Measurements from ENCODE around the gene PRDM16.

PRDM16 gene

GRCh38 chr1:3356827-3357460 is 287.9 kb downstream of the PRDM16 start:
- no peak overlapping the region for H3K4me2 ChIP-seq (ENCODE audit: low read length)
- H3K9me3 ChIP-seq (ENCODE audit: low read length) = no peaks in the 10 kb centered on the region
- no peaks in the 10 kb centered on the region for H3K9me2 ChIP-seq (ENCODE audit: low read depth, low read length)
- no peaks in the 10 kb centered on the region for H3K4me1 ChIP-seq (ENCODE audit: insufficient read depth, low read length, severe bottlenecking)
- no peak overlapping the region for H3K27ac ChIP-seq (ENCODE audit: low read depth, low read length, poor library complexity, severe bottlenecking)
- H3K36me3 ChIP-seq (ENCODE audit: insufficient read depth, low read length) = no peaks in the 10 kb centered on the region
- no peaks in the 10 kb centered on the region for H3F3A ChIP-seq (ENCODE audit: insufficient read depth, low read length)
- no peak overlapping the region for H3K9ac ChIP-seq (ENCODE audit: low read length)
- no peaks in the 10 kb centered on the region for H3K79me2 ChIP-seq (ENCODE audit: insufficient read depth, low read length)
- no peak overlapping the region for H2AFZ ChIP-seq (ENCODE audit: low read length)
- H3K4me3 ChIP-seq (ENCODE audit: low read depth, low read length, poor library complexity, severe bottlenecking) = no peak overlapping the region
- H4K20me1 ChIP-seq (ENCODE audit: insufficient read depth, low read length) = no peaks in the 10 kb centered on the region
- TF ChIP-seq CTCF (IDR thresholded peaks at IDR 0.05; ENCODE audit: low read length) = no peak
- TF ChIP-seq EZH2 (IDR thresholded peaks at IDR 0.05; ENCODE audit: borderline replicate concordance, low read length) = no peak
- H3K27me3 ChIP-seq (ENCODE audit: insufficient read depth, low read length) = no peaks in the 10 kb centered on the region

- Histone ChIP-seq H3K9me2 (ENCODE audit: low read depth, low read length) (no peaks in the 10 kb centered on the region), H2AFZ (ENCODE audit: low read length) (no peak overlapping the region), H3K27ac (ENCODE audit: low read depth, low read length, poor library complexity, severe bottlenecking) (no peak overlapping the region), H3K79me2 (ENCODE audit: insufficient read depth, low read length) (no peaks in the 10 kb centered on the region), H4K20me1 (ENCODE audit: insufficient read depth, low read length) (no peaks in the 10 kb centered on the region), H3K4me1 (ENCODE audit: insufficient read depth, low read length, severe bottlenecking) (no peaks in the 10 kb centered on the region), H3K9ac (ENCODE audit: low read length) (no peak overlapping the region), H3F3A (ENCODE audit: insufficient read depth, low read length) (no peaks in the 10 kb centered on the region), H3K4me2 (ENCODE audit: low read length) (no peak overlapping the region), H3K27me3 (ENCODE audit: insufficient read depth, low read length) (no peaks in the 10 kb centered on the region; the same call in 1 of the 2 replicates), H3K9me3 (ENCODE audit: low read length) (no peaks in the 10 kb centered on the region), H3K4me3 (ENCODE audit: low read depth, low read length, poor library complexity, severe bottlenecking) (no peak overlapping the region), H3K36me3 (ENCODE audit: insufficient read depth, low read length) (no peaks in the 10 kb centered on the region)
- TF ChIP-seq CTCF (IDR thresholded peaks at IDR 0.05; ENCODE audit: low read length) = no peak
- no peak for TF ChIP-seq EZH2 (IDR thresholded peaks at IDR 0.05; ENCODE audit: borderline replicate concordance, low read length)
Observed at GRCh38 chr1:3357526-3358297, 288.7 kb downstream of the PRDM16 start.

GRCh38 chr1:3359351-3359750 is 290.3 kb downstream of the PRDM16 start:
- Histone ChIP-seq H3K79me2 (ENCODE audit: insufficient read depth, low read length) (no peaks in the 10 kb centered on the region), H3K9ac (ENCODE audit: low read length) (no peak overlapping the region), H4K20me1 (ENCODE audit: insufficient read depth, low read length) (no peaks in the 10 kb centered on the region), H3K4me1 (ENCODE audit: insufficient read depth, low read length, severe bottlenecking) (no peaks in the 10 kb centered on the region), H3K27me3 (ENCODE audit: insufficient read depth, low read length) (peaks cover 6% of the 10 kb centered on the region), H3K27ac (ENCODE audit: low read depth, low read length, poor library complexity, severe bottlenecking) (no peak overlapping the region), H3K9me2 (ENCODE audit: low read depth, low read length) (no peaks in the 10 kb centered on the region), H3K36me3 (ENCODE audit: insufficient read depth, low read length) (no peaks in the 10 kb centered on the region), H3K9me3 (ENCODE audit: low read length) (no peaks in the 10 kb centered on the region), H3F3A (ENCODE audit: insufficient read depth, low read length) (no peaks in the 10 kb centered on the region), H3K4me3 (ENCODE audit: low read depth, low read length, poor library complexity, severe bottlenecking) (no peak overlapping the region), H3K4me2 (ENCODE audit: low read length) (no peak overlapping the region), H2AFZ (ENCODE audit: low read length) (no peak overlapping the region)
- TF ChIP-seq CTCF (IDR thresholded peaks at IDR 0.05; ENCODE audit: low read length) (no peak), EZH2 (IDR thresholded peaks at IDR 0.05; ENCODE audit: borderline replicate concordance, low read length) (no peak)

Data from OCI-LY1 (cell line).